Lower leg skin (tissue), 3 donors: ENCODE data around the gene ASAP2.

Source experiments
- CTCF ChIP-seq, 3 donors: fragments of 450-650 bp; IDR thresholded peaks; one replicate each; pipeline ENCODE4 v1.5.1; 2016; ENCODE audit warnings: antibody characterized with exemption in 3 of 3, mild to moderate bottlenecking in 3 of 3, moderate library complexity in 2 of 3
- POLR2A ChIP-seq, 2 donors: fragments of 450-650 bp; IDR thresholded peaks; one replicate each; pipeline ENCODE4 v1.6.1; 2016 to 2017; ENCODE audit warnings: antibody characterized with exemption in 2 of 2, mild to moderate bottlenecking in 1 of 2, moderate library complexity in 1 of 2

DNA sequence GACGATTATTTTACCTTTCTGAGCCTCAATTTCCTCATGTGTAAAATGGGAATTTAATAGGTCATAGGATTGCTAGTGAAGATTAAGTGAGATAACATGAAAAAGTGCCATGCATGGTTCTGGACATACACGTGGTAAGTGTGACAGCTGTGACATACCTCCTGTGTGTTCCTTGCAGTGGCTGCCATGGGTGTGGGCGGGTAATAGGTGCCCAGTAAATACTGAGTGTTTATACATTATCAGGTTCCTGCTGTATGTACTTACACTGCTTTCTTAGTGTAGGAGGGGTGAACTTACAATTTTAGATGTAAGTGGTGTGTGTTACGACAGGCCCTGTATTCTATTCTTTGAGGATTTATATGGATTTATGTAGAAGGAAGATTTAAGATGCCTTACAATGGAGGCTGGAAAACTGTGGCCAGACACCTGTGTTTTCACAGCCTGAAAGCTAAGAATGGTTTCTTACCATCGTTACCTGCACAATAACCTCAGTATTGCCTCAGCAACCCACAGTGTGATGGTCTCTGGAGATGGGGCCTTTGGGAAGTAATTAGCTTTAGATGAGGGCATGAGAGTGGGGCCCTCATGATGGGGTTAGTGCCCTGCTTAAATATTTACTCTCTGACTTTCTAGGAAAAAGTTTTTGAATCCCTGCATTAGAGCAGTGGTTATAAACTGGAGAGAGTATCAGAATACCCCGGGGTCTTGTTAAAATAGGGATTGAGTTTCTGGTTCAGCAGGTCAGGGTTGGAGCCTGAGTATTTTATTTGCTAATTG is 78.1 kb downstream of the ASAP2 start:
- TF ChIP-seq CTCF (IDR thresholded peaks at IDR 0.05): no peak
- no peak for TF ChIP-seq POLR2A (IDR thresholded peaks at IDR 0.05)
